ENCODE results near the gene ZNF217. TPM values are rescaled to one million over a fixed set of nuclear protein-coding genes. Genes with fewer than 3 reads are reported as not detected.

ZNF217 gene
- total and polyA plus RNA-seq, 2 donors (not counting 1 experiment from before 2014, with no cell fraction given): 14.5 to 22.0 TPM

DNA sequence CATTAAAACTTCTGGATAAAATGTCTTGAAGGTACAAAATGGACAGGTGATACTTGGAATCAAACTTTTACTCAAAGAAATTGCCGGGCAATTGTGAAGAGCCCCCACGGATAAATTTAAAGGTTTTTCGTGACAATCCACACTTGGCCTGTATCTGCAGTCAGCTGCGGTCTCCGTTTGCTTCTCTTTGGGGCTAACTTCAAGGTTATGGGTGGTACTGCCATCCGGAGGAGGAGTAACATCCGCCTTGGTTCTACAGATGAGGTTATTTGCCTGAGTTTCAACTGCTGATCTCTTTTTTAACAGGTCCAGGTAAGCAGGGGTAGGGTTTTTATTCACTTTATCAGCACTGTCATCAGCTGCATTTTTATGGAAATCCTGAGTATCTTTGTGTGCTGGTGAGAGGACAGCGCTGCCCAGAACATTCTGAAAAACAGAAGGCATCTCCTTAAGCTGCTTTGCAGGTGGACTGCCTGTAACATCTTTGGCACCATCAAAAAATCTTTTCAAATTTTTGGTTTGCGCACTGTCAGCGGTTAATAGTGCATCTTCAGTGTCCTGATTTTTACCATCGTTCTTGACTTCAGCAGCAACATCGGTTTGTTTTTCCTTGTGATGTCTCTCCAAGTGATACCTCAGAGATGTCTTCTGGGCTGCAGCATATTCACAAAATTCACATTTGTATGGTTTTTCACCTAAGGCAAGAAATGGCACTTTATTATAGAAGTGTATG is 16.9 kb downstream of the ZNF217 start:
- no peak overlapping the region for H3K4me3 ChIP-seq (replicated peaks in 1 of 4; ENCODE audit: control extremely low read depth in 1 of 4, insufficient read depth in 1 of 4, low read depth in 3 of 4, low read length in 4 of 4)
- H4K20me1 ChIP-seq (ENCODE audit: control insufficient read depth, extremely low read depth, insufficient read depth, low read length): no peaks in the 10 kb centered on the region
- no peak overlapping the region for H3K4me2 ChIP-seq (ENCODE audit: extremely low read depth, insufficient read depth, low read length)
- no peaks in the 10 kb centered on the region for H3K27me3 ChIP-seq (ENCODE audit: control insufficient read depth, insufficient read depth, low read length)
- TF ChIP-seq, protein P1, sequence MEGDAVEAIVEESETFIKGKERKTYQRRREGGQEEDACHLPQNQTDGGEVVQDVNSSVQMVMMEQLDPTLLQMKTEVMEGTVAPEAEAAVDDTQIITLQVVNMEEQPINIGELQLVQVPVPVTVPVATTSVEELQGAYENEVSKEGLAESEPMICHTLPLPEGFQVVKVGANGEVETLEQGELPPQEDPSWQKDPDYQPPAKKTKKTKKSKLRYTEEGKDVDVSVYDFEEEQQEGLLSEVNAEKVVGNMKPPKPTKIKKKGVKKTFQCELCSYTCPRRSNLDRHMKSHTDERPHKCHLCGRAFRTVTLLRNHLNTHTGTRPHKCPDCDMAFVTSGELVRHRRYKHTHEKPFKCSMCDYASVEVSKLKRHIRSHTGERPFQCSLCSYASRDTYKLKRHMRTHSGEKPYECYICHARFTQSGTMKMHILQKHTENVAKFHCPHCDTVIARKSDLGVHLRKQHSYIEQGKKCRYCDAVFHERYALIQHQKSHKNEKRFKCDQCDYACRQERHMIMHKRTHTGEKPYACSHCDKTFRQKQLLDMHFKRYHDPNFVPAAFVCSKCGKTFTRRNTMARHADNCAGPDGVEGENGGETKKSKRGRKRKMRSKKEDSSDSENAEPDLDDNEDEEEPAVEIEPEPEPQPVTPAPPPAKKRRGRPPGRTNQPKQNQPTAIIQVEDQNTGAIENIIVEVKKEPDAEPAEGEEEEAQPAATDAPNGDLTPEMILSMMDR (conservative IDR thresholded peaks at IDR 0.05 in 1 of 2, IDR thresholded peaks at IDR 0.05 in 1 of 2; ENCODE audit: low read depth in 1 of 2, low read length in 2 of 2): no peak
- TF ChIP-seq EZH2 (IDR thresholded peaks at IDR 0.05; ENCODE audit: low read length, missing control alignments): no peak
- H3K9me3 ChIP-seq (ENCODE audit: control insufficient read depth, insufficient read depth, low read depth, low read length): no peaks in the 10 kb centered on the region
- no peak overlapping the region for H3K9ac ChIP-seq (ENCODE audit: insufficient read depth, low read length)
- H3K27ac ChIP-seq (ENCODE audit: insufficient read depth, low read length): no peak overlapping the region
- peaks cover 17% of the 10 kb centered on the region for H3K4me1 ChIP-seq (ENCODE audit: control insufficient read depth, extremely low read depth, insufficient read depth, low read length)
- DNase-seq (ENCODE audit: low read depth in 2 of 2): no peak
- H2AFZ ChIP-seq (ENCODE audit: low read length): no peak overlapping the region
- peaks cover 97% of the 10 kb centered on the region for H3K79me2 ChIP-seq (ENCODE audit: control insufficient read depth, insufficient read depth, low read length)
- peaks cover 22% of the 10 kb centered on the region for H3K36me3 ChIP-seq (ENCODE audit: control insufficient read depth, insufficient read depth, low read length)

GRCh38 chr20:53576195-53576580 is 17.5 kb downstream of the ZNF217 start:
- Histone ChIP-seq H3K9ac (ENCODE audit: insufficient read depth, low read length) (no peak overlapping the region), H3K27ac (ENCODE audit: insufficient read depth, low read length) (peak overlapping the region; percentile 34), H3K4me1 (ENCODE audit: control insufficient read depth, extremely low read depth, insufficient read depth, low read length) (peaks cover 15% of the 10 kb centered on the region), H3K4me2 (ENCODE audit: extremely low read depth, insufficient read depth, low read length) (no peak overlapping the region), H3K4me3 (replicated peaks in 1 of 4; ENCODE audit: control extremely low read depth in 1 of 4, insufficient read depth in 1 of 4, low read depth in 3 of 4, low read length in 4 of 4) (no peak overlapping the region), H3K36me3 (ENCODE audit: control insufficient read depth, insufficient read depth, low read length) (peaks cover 20% of the 10 kb centered on the region), H2AFZ (ENCODE audit: low read length) (no peak overlapping the region), H4K20me1 (ENCODE audit: control insufficient read depth, extremely low read depth, insufficient read depth, low read length) (no peaks in the 10 kb centered on the region), H3K27me3 (ENCODE audit: control insufficient read depth, insufficient read depth, low read length) (no peaks in the 10 kb centered on the region), H3K79me2 (ENCODE audit: control insufficient read depth, insufficient read depth, low read length) (peaks cover 97% of the 10 kb centered on the region), H3K9me3 (ENCODE audit: control insufficient read depth, insufficient read depth, low read depth, low read length) (no peaks in the 10 kb centered on the region)
- no peak for DNase-seq (ENCODE audit: low read depth in 2 of 2)
- TF ChIP-seq, protein P1 (conservative IDR thresholded peaks at IDR 0.05 in 1 of 2, IDR thresholded peaks at IDR 0.05 in 1 of 2; ENCODE audit: low read depth in 1 of 2, low read length in 2 of 2): no peak
- no peak for TF ChIP-seq EZH2 (IDR thresholded peaks at IDR 0.05; ENCODE audit: low read length, missing control alignments)

DNA sequence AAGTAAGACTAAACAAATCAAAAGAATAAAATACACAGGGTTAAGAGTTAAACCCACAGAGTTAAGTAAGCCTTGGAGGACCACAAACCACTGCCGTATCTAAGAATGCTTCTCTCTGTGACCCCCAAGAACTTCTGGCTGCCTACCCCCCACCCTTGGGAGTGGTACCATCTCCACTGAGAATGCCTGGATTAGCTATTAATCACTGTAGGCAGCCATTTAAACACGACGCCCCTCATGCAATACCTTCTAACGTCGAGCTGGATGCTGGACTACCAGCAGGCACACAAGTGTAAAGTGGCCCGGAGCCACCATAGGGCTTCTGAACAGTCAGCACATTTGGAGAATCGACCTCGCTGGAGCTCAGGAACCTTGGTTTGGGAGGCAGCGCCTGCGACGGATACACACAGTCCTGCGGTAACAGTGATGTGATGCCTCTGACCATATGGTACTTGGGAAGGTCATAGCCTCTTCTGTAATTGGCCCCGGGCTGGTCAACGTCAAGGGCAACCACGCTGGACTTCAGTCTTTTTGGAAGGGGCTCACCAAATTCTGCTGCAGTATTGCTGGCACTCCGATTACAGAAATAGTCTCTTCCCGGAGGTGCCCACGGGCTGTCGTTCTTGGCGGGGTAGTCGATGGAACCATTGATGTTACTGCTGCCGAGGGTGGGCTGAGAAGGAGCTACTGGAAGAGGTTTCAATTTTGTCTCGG is 18.0 kb downstream of the ZNF217 start:
- Histone ChIP-seq H3K9me3 (ENCODE audit: control insufficient read depth, insufficient read depth, low read depth, low read length) (no peaks in the 10 kb centered on the region), H3K79me2 (ENCODE audit: control insufficient read depth, insufficient read depth, low read length) (peaks cover 95% of the 10 kb centered on the region), H4K20me1 (ENCODE audit: control insufficient read depth, extremely low read depth, insufficient read depth, low read length) (no peaks in the 10 kb centered on the region), H3K27ac (ENCODE audit: insufficient read depth, low read length) (peak overlapping the region; percentile 34), H3K4me1 (ENCODE audit: control insufficient read depth, extremely low read depth, insufficient read depth, low read length) (peaks cover 12% of the 10 kb centered on the region), H2AFZ (ENCODE audit: low read length) (no peak overlapping the region), H3K4me2 (ENCODE audit: extremely low read depth, insufficient read depth, low read length) (no peak overlapping the region), H3K4me3 (replicated peaks in 1 of 4; ENCODE audit: control extremely low read depth in 1 of 4, insufficient read depth in 1 of 4, low read depth in 3 of 4, low read length in 4 of 4) (no peak overlapping the region), H3K9ac (ENCODE audit: insufficient read depth, low read length) (no peak overlapping the region), H3K36me3 (ENCODE audit: control insufficient read depth, insufficient read depth, low read length) (peaks cover 24% of the 10 kb centered on the region), H3K27me3 (ENCODE audit: control insufficient read depth, insufficient read depth, low read length) (no peaks in the 10 kb centered on the region)
- TF ChIP-seq EZH2 (IDR thresholded peaks at IDR 0.05; ENCODE audit: low read length, missing control alignments): no peak
- TF ChIP-seq, protein P1 (conservative IDR thresholded peaks at IDR 0.05 in 1 of 2, IDR thresholded peaks at IDR 0.05 in 1 of 2; ENCODE audit: low read depth in 1 of 2, low read length in 2 of 2): no peak
- DNase-seq (ENCODE audit: low read depth in 2 of 2): no peak

Data from fibroblast of lung (primary cell).